ENCODE results near the gene STIM2.

GRCh38 chr4:26984896-26985295 is 124.3 kb downstream of the STIM2 start:
- TF ChIP-seq, protein P1, sequence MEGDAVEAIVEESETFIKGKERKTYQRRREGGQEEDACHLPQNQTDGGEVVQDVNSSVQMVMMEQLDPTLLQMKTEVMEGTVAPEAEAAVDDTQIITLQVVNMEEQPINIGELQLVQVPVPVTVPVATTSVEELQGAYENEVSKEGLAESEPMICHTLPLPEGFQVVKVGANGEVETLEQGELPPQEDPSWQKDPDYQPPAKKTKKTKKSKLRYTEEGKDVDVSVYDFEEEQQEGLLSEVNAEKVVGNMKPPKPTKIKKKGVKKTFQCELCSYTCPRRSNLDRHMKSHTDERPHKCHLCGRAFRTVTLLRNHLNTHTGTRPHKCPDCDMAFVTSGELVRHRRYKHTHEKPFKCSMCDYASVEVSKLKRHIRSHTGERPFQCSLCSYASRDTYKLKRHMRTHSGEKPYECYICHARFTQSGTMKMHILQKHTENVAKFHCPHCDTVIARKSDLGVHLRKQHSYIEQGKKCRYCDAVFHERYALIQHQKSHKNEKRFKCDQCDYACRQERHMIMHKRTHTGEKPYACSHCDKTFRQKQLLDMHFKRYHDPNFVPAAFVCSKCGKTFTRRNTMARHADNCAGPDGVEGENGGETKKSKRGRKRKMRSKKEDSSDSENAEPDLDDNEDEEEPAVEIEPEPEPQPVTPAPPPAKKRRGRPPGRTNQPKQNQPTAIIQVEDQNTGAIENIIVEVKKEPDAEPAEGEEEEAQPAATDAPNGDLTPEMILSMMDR (conservative IDR thresholded peaks at IDR 0.05; ENCODE audit: low read length) = no peak
- no peak for TF ChIP-seq EZH2phosphoT487 (IDR thresholded peaks at IDR 0.05; ENCODE audit: borderline replicate concordance)
